HG03520 (cell line): ENCODE measurements around the gene CCM2.
"Not testable (repeated sequence)": the region's sequence is repeated elsewhere in the genome, so short reads cannot be mapped to it uniquely, and the experiment has no call there.

Source experiments
- ATAC-seq: cut with Tn5 transposase; IDR thresholded peaks from one replicate; pipeline ENCODE4 v1.9.1; 2021; ENCODE audit warnings: mild to moderate bottlenecking, moderate library complexity; ENCODE audit not compliant: unreplicated experiment

The CCM2 gene

DNA sequence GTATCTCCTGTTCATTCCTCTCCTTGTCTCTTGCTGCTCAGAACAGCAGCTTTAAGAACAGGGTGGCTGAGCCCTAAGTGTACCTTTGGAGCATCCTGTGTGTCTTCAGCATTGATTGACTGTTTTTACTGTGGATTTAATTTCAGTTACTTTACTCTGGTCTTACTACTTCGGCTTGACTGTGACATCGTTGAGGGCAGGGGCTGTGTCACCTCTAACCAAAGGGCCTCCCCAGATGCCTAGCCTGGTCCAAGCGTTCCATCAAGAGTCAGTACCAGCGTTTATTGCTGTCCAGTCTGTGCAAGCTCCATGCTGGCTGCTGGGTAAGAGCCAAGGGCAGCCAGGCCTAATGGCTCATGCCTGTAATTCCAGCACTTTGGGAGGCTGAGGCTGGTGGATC, 32.4 kb downstream of the CCM2 start:
- ATAC-seq = no peak

DNA sequence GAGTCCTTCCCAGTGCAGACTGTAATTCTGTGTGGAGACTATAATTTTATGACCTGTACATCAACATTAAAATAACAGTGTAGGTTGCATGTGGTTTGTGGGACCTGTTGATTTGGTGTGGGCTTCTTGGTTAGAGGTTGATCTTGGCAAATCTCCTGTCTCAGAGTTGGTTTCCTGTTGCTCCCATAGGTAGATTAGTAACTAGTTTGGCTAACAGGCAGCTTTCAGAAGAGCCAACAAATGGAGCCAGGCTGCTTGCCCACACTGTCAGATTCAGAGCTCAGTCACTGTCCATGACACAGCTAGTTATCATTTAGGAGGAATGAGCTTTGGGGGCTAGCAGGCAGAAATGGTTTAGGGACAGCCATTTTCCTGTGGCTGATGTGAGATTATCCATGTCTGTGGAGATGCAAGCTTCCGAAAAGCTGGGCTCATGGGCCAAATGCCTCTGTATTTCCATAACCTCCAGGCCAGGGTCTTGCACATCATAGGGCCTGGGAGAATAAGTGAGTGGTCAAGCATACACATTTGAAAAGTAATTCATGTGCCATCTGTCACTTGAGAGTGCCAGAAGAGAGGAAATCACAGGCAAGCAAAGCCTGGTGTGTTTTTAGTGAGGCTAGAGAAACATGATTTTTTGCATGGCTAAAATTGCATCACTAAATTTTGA, 33.4 kb downstream of the CCM2 start:
- no peak for ATAC-seq

DNA sequence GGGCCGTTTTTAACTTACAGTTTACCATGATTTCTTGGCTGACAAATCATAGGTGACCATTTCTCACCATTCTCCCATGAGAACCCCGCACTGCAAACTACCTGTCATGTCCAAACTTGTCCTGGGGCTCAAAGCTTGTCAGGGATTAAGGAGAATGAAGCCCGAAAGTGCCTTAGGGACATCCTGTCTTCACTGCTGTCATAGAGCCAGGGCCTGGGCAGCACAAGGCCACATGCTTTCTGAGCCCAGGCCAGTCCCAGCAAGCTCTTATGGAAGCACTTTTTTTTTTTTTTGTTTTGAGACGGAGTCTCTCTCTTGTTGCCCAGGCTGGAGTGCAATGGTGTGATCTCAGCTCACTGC, 33.9 kb downstream of the CCM2 start:
- no peak for ATAC-seq

DNA sequence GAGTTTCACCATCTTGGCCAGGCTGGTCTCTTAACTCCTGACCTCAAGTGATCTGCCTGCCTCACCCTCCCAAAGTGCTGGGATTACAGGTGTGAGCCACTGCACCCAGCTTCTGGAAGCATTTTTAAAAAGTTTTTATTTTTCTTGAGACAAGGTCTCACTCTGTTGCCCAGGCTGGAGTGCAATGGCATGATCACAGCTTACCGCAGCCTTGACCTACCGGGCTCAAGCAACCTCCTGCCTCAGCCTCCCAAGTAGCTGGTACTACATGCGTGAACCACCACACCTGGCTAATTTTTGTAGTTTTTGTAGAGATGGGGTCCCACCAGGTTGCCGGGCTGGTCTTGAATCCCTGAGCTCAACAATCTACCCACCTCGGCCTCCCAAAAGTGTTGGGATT, 34.7 kb downstream of the CCM2 start:
- ATAC-seq = not testable (repeated sequence)

DNA sequence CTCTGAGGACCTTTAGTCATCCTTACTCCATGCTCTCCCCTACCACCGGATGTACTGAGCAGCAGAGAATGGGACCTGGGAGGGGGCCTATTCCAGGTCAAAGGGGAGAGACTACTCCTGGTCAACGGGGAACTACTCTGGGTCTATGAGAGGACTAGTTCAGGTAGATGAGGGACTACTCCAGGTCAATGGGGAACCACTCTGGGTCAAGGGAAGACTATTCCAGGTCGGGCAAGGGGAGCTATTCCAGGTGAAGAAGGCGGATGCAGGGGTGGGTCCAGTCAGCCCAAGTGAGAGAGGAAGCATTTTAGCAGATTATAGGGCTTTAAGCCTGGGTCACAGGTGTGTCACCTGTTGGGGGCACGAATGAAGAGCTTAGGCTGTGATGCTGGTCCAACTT, 35.4 kb downstream of the CCM2 start:
- ATAC-seq = no peak

DNA sequence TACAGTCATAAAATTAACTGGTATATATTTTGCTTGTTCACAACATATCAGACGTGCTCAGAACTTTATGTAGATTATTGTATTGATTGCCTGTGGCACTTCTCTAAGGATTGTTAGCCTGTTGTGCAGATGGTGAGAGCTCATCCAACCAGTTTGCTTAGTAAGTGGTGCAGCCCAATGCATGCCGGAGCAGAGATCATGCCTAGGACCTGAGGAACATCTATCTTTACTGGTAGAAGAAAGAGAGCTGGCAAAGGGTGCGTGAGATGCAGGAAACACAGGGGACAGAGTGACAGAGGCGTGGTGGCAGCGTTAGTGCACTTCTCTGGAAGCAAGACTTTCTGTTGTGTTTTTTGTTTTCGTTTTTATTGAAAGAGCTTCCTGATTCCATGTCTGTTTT, 35.9 kb downstream of the CCM2 start:
- no peak for ATAC-seq

DNA sequence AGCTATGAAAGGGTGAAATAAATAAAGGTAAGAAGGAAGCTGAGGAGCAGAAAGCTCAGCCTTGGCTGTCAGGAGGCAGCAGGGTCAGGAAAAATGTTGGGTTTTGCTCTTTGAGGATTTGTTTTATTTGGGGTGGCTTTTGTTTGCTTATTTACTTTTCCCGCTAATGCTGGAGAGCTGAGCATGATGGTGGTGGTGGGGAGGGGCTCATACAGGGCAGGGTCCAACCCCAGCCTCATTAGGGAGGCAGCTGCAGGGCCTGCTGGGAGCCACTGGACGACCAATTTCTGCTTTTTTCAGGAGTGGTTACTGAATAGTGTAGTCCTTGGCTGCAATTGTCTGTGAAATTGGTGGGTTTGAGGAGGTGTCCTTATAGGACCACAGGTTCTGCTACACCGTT, 36.3 kb downstream of the CCM2 start:
- no peak for ATAC-seq

DNA sequence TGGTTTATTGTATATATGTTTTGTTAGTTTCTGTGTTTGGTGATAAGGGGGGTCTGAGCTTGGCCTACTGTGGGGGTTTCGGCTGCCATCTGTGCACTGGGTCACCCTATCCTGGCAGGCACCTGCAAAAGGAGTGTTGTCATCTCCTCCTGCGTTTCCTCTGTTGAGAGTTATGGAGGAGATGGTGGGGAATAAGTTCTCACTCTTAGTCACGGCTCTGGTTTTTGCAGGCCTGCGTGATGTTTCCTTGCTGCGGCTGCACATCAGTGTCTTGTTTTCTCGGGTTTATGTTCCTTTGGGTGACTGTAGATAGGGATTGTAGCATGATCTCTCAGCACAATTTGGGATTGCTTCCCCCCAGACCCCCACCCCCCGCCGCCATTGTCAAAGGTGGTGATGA, 36.8 kb downstream of the CCM2 start:
- ATAC-seq = no peak

DNA sequence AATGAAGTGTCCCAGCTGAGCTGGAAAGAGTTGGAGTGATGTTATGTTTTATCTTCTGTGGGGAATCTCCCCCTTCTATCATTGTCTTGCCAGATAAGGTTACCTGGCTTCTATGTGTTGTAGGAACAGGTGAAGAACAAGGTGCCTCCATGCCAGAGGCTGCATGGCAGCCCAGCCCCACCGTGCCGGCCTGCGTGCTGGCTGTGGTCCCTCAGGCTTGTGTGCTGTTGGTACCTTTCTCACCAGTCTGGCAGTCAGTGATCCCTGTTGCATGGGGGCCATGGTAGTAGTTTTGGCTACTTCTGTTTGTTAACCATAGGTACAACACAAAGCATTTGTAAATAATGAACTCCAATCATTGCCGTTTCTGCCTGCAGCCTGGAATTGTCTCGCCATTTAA, 37.9 kb downstream of the CCM2 start:
- ATAC-seq = no peak

DNA sequence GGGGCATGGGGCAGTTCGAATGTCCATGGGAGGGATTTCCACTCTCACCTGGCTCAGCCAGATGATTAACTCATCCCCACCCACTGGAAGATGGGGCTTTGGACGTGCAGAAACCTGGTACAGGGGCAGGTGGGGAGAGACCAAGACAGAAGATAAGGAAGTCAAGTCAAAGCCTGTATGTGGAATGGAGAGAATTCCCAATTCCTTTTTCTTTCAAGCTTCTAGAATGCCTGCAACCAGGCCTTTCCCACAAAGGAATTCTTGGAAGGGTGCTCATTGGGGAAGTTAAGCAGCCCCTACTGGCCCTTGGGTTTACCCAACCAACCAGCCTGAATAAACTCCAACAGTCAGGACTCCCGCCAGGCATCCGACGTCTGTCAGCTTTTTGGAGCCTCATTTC, 39.1 kb downstream of the CCM2 start:
- ATAC-seq = no peak

DNA sequence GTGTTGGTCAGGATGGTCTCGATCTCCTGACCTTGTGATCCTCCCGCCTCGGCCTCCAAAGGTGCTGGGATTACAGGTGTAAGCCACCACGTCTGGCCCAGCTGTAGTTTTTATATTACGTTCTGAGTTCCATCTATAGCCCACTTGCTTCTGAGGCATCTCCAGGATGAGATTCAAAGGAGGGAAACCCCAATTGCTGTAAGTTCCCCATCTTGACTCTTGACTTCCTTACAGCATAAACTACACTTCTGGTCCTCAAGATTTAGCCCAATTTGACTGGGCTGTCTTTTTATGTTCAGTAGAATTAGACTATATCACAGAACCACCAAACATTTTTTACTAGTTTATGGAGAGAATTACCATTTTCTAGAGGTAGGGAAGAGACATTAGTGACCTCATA, 44.3 kb downstream of the CCM2 start:
- no peak for ATAC-seq

DNA sequence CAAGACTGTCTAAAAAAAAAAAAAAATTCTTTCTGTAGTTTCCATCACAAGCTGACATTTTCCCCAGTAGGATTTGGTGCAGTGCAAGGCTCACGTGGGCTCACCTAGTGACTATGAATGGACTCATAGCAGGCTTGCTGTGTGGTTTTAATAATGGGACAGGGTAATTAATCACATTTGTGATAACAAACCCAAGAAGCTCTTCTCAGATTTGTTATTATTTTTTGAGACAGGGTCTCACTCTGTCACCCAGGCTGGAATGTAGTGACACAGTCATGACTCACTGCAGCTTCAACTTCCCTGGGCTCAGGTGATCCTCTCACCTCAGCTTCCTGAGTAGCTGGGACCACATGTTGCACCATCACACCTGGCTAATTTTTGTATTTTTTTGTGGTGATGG, 48.7 kb downstream of the CCM2 start:
- no peak for ATAC-seq

DNA sequence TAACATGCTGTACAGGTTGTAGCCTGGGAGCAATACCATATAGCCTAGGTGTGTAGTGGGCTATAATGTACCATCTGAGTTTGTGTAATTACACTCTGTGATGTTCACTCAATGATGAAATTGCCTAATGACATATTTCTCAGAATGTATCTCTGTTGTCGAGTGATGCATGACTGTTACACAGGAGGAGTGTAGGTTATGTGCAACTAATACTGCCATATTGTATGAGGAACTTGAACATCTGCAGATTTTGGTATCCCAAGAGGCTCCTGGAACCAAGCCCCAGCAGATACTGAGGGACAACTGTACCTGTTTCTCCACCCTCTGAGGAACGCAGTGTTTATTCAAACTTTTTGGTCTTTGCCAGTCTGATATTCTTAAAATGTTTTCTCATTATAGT, 50.2 kb downstream of the CCM2 start:
- ATAC-seq = no peak

DNA sequence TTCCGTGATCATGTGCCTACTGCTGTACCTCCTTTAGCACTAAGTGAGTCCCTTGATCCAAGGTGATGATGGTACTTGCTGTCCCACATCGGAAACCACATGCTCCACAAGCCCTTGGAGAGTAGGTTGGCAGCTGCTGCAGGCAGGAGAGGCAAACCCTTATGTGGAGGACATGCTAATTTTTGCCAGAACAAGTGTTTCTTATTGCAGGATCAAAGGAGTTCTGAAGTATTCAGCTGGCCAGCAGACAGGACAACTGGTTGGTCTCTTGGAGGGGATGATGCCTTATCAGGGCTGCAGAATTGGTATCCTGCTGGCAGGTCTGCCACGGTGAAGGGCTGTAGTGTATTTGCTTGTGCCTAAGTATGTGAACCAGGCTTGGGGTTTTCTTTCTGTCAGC, 52.0 kb downstream of the CCM2 start:
- no peak for ATAC-seq

DNA sequence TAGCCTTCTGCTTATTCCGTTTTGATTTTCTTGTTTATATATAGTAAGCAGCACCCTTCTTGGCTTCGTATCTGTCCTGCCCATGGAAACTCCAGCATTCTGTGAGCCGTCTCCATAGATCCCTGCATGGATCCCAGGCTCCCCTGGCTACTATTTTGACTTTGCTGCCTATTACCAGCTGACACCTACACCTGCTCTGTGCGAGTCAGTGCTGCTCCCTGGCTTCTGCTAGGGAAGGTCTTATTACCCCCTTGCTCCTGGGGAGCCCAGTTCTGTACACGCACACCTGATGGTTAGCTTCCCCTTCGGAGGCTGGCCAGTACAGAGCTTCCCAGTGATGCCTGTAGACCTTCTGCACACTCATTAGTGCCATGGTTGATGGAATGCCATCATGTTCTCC, 53.4 kb downstream of the CCM2 start:
- no peak for ATAC-seq

DNA sequence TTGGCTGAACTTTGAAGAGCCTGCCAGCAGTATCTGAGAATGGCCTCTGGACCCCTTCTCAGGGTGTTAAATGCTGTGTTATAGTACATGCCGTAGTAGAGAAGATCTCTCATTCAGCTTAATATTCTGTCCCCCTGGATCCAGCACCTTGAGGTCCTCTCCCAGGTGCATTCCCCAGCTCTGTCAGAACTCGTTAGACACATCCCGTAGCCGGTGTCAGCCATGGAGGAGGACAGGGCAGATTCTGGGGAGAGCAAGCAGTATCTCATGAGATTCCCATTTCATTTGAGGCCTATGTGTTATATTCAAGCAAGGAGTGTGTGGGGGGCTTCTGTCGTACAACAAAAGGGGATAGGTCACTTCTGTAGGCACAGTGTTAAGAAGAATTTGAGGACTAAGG, 53.9 kb downstream of the CCM2 start:
- ATAC-seq = no peak

DNA sequence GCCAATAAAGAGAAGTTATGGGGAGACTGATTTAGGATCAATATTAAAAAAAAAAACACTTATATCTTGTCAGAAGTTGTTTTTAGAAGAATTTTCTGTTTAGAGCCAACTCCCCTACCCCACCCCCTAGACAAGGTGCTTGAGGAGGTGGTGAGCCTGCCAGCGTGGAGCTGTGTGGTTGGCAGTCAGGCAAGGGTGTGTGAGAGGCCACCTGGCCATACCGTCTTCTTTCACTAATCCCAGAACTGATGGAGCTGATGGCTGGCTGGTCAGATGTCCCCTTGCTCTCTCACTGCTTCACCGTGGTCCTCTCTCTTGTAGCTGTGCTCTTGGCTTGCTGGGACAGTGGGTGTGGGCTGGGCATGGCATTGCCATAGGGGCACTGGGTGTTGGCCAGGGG, 54.4 kb downstream of the CCM2 start:
- ATAC-seq = no peak

DNA sequence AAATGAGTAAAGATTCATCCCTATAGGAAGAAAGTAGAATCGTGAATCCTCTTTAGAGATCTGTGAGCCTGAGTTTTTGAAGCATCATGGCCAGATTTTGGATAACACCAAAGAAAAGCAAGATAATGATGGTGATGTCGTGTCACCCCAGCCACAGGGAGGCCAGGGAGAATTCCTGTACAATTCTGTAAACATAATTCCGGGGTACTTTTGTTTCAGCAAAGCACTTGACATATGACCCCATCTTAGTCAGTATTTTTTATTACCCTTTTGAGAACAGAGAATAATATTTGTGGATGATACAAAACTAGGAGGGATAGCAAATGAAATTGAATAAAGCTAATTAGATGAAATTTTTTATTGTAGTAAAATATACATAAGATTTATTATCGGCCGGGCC, 55.0 kb downstream of the CCM2 start:
- ATAC-seq = no peak

DNA sequence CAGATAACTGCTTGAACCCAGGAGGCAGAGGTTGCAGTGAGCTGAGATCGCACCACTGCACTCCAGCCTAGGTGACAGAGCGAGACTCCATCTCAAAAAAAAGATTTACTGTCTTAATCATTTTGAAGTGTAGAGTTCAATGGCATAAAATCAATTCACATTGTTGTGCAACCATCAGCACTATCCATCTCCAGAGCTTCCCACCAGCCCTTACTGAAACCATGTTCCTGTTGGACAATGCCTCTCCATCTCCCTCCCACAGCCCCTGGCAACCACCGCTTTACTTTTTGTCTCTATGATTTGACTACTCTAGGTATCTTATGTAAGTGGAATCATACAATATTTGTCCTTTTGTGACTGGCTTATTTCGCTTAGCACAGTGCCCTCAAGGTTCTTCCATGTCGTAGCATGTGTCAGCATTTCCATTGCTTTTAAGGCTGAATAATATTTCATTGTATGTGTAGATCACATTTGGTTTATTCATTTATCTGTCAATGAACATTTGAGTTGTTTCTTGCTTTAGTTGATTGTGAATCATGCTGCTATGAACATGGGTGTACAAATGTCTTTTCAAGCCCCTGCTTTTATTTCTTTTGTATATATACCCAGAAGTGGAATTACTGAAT, 55.7 kb downstream of the CCM2 start:
- ATAC-seq = no peak

DNA sequence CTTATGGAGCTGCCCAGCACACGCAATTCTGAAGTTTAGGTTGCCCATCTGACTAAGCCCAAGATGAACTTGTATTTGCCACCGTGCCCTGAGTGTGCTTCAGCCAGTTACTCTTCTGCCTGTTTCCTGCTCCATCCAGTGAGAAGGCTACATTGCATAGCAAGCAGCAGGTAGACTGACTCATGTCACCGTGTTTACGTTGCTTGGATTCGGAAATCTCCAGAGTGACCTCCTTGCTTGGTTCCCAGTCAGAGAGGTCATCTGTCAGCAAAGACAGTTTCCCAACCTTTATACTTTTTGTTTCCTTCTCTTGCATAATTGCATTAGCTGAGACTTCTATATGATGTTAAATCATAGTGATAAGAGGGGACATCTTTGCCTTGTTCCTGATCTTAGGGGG, 57.9 kb downstream of the CCM2 start:
- no peak for ATAC-seq

DNA sequence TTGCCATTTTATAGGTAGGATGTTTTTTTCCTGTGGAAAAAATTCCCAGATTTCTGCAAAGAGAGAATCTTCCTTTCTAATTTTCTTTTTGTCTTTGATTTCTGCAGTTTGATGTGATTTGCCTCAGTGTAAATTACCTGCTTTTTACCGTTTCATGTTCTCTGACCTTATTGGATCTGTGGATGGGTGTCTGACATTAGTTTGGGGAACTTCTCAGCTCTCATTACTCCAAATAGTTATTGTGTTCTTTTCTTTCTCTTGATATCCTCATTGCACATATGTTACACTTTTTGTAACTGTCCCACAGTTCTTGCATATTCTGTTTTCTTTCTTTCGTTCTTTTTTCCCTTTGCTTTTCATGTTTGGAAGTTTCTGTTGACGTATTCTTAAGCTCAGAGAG, 60.3 kb downstream of the CCM2 start:
- no peak for ATAC-seq

DNA sequence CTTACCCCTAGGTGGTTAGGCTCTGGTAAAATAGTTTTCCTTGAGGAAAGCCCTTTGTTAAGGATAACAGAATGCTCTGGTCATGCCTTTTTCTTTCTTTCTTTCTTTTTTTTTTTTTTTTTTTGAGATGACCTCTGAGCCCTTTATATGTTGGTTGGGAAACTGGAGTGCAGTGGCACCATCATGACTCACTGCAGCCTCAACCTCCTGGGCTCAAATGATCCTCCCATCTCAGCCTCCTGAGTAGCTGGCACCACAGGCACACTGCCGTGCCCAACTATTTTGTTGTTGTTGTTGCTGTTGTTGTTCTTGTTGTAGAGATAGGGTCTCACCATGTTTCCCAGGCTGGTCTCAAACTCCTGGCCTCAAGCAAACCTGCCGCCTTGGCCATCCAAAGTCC, 61.4 kb downstream of the CCM2 start:
- ATAC-seq = no peak

DNA sequence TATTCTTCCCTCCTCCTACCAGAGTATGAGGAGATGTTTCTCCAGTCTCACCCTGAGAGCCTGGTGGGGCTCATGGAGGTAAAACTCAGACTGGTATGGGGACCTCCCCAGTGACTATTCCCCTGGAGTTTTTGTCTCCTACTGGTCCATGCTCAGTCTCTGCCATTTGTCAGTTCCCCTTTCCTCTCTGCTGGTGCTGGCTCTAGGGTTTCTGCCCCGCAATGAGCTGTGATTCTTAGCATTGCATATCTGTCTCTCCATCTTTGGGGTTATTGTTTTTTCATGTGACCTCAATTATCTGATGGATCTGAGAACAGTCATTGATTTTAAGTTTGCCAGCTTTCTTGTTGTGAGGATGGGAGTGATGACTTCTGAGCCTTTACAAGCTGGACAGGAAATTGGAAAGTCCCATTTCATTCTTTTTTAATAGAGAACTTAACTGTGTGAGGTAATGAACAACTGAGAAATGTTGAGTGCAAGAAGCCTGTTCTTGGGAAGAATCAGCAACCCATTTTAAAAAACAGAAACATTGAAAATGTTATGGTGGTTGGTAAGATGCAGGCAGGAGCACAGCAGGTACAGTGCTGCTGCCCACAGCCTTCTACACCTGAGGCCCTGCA, 61.9 kb downstream of the CCM2 start:
- ATAC-seq = no peak
